Upper lobe of right lung (tissue), 1 donor: ENCODE results near the gene BABAM2. TPM values are rescaled to one million over a fixed set of nuclear protein-coding genes. Genes with fewer than 3 reads are reported as not detected.

Source experiments
- ATAC-seq: fragments of 200-7000 bp; cut with Tn5 transposase; one replicate; pipeline ENCODE4 v1.9.1; 2020; ENCODE audit warnings: mild to moderate bottlenecking, moderate library complexity
- DNase-seq: peaks from one replicate; pipeline ENCODE4 v3.0.0-alpha.2; 2020
- H3K27ac ChIP-seq: fragments of 200-600 bp; one replicate; pipeline ENCODE4 v1.8.0; 2022
- H3K27me3 ChIP-seq: fragments of 200-600 bp; one replicate; pipeline ENCODE4 v1.8.0; 2022; ENCODE audit warnings: mild to moderate bottlenecking
- H3K36me3 ChIP-seq: fragments of 200-600 bp; one replicate; pipeline ENCODE4 v1.8.0; 2022
- H3K4me1 ChIP-seq: fragments of 200-600 bp; one replicate; pipeline ENCODE4 v1.8.0; 2022
- H3K4me3 ChIP-seq: fragments of 200-600 bp; one replicate; pipeline ENCODE4 v1.8.0; 2022; ENCODE audit warnings: mild to moderate bottlenecking
- H3K9me3 ChIP-seq: fragments of 200-600 bp; one replicate; pipeline ENCODE4 v1.8.0; 2022
- CTCF ChIP-seq: fragments of 200-600 bp; IDR thresholded peaks from one replicate; pipeline ENCODE4 v1.8.0; 2022; ENCODE audit warnings: antibody characterized with exemption
- intact Hi-C: fragments of 100-400 bp; cut with DNase I; formaldehyde crosslinking; loops from one replicate; pipeline ENCODE4 v1.11.0; 2022
- total RNA-seq: library from RNA; stranded (reverse); fragmentation: NEBNext Ultra II Directional; extraction: Animal tissue kit (Norgen Biotek cat#: 25700); gene quantifications from one replicate; pipeline ENCODE4 v1.2.1, GENCODE V29; 2021
- donor health status: DM: no; HTN: yes; CAD: no; lungs with severe emphysema.

The BABAM2 gene
- total RNA-seq, 1 donor from 2014 or later = 36.2 TPM

GRCh38 chr2:28209261-28209691, 318.7 kb downstream of the BABAM2 start:
- Histone ChIP-seq H3K36me3 (no peaks in the 10 kb centered on the region), H3K9me3 (no peaks in the 10 kb centered on the region), H3K4me1 (no peaks in the 10 kb centered on the region), H3K4me3 (no peak overlapping the region), H3K27me3 (no peaks in the 10 kb centered on the region), H3K27ac (no peak overlapping the region)
- no peak for DNase-seq
- no peak for TF ChIP-seq CTCF
- intact Hi-C loops = no loop called here
- no peak for ATAC-seq

GRCh38 chr2:28209864-28210263, 319.3 kb downstream of the BABAM2 start:
- intact Hi-C loops = no loop called here
- H3K9me3 ChIP-seq = no peaks in the 10 kb centered on the region
- no peak overlapping the region for H3K4me3 ChIP-seq
- no peaks in the 10 kb centered on the region for H3K27me3 ChIP-seq
- ATAC-seq (no peak), DNase-seq (no peak)
- no peaks in the 10 kb centered on the region for H3K4me1 ChIP-seq
- H3K36me3 ChIP-seq = no peaks in the 10 kb centered on the region
- no peak overlapping the region for H3K27ac ChIP-seq
- TF ChIP-seq CTCF = no peak

GRCh38 chr2:28210535-28210934, 320.0 kb downstream of the BABAM2 start:
- ATAC-seq = no peak
- H3K4me1 ChIP-seq = no peaks in the 10 kb centered on the region
- no peak overlapping the region for H3K27ac ChIP-seq
- no peak for TF ChIP-seq CTCF
- no peaks in the 10 kb centered on the region for H3K9me3 ChIP-seq
- H3K27me3 ChIP-seq = no peaks in the 10 kb centered on the region
- intact Hi-C loops = no loop called here
- no peak for DNase-seq
- H3K4me3 ChIP-seq = no peak overlapping the region
- no peaks in the 10 kb centered on the region for H3K36me3 ChIP-seq

GRCh38 chr2:28216331-28216730, 325.8 kb downstream of the BABAM2 start:
- no peaks in the 10 kb centered on the region for H3K4me1 ChIP-seq
- ATAC-seq (no peak), DNase-seq (no peak)
- no peaks in the 10 kb centered on the region for H3K9me3 ChIP-seq
- no peaks in the 10 kb centered on the region for H3K36me3 ChIP-seq
- no peak for TF ChIP-seq CTCF
- H3K27me3 ChIP-seq = no peaks in the 10 kb centered on the region
- H3K4me3 ChIP-seq = no peak overlapping the region
- intact Hi-C loops = no loop called here
- no peak overlapping the region for H3K27ac ChIP-seq

GRCh38 chr2:28217042-28217740, 326.7 kb downstream of the BABAM2 start:
- no peaks in the 10 kb centered on the region for H3K9me3 ChIP-seq
- no peak overlapping the region for H3K4me3 ChIP-seq
- no peaks in the 10 kb centered on the region for H3K4me1 ChIP-seq
- no peaks in the 10 kb centered on the region for H3K27me3 ChIP-seq
- TF ChIP-seq CTCF = no peak
- DNase-seq (no peak), ATAC-seq (no peak)
- intact Hi-C loops = no loop called here
- no peak overlapping the region for H3K27ac ChIP-seq
- no peaks in the 10 kb centered on the region for H3K36me3 ChIP-seq

GRCh38 chr2:28219138-28219537, 328.6 kb downstream of the BABAM2 start:
- DNase-seq (no peak), ATAC-seq (no peak)
- Histone ChIP-seq H3K4me3 (no peak overlapping the region), H3K9me3 (no peaks in the 10 kb centered on the region), H3K4me1 (peaks cover 3% of the 10 kb centered on the region), H3K27ac (no peak overlapping the region), H3K36me3 (no peaks in the 10 kb centered on the region), H3K27me3 (no peaks in the 10 kb centered on the region)
- TF ChIP-seq CTCF = no peak
- intact Hi-C loops = no loop called here
